ENCODE results near the gene TRANK1. TPM values are rescaled to one million over a fixed set of nuclear protein-coding genes. Genes with fewer than 3 reads are reported as not detected.

TRANK1 gene
- polyA plus RNA-seq, 1 donor from 2014 or later, result 11.6 TPM

DNA sequence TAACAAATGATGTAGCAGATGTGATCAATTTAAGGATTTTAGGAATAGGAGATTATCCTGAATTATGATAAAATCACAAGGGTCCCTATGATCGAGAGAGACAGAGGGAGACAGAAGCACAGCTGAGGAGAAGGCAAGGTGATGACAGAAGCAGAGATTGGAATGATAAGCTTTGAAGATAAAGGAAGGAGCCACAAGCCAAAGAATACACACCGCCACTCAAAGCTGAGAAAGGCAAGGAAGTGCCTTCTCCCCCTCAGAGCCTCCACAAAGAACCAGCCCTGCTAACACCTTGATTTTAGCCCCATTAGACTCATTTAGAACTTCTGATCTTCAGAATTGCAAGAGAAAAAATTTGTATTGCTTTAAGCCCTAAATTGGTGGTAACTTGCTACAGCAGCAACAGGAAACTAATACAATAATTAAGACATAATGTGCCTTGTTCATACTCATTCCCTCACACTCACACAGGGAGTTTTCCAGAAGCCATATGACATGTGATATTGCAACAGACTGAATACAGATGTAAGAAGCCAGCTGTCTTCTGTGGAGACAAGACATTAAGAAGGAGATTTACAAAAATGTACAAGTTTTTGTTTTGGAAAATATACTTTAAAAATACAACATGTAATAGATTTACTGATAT, 38.2 kb downstream of the TRANK1 start:
- no peaks in the 10 kb centered on the region for H3K36me3 ChIP-seq (ENCODE audit: insufficient read depth, low read length)
- no peaks in the 10 kb centered on the region for H3K9me3 ChIP-seq (ENCODE audit: low read length)
- H3K27ac ChIP-seq (ENCODE audit: low read length), result no peak overlapping the region
- no peaks in the 10 kb centered on the region for H3K27me3 ChIP-seq (ENCODE audit: insufficient read depth, low read depth, low read length)
- H3K4me3 ChIP-seq (ENCODE audit: low read length), result no peak overlapping the region
- H2AFZ ChIP-seq (ENCODE audit: low read depth, low read length), result no peak overlapping the region
- H3K79me2 ChIP-seq (replicated peaks; ENCODE audit: insufficient read depth, low read length), result no peaks in the 10 kb centered on the region
- H3K9ac ChIP-seq (ENCODE audit: low read length), result no peak overlapping the region
- no peak overlapping the region for H3K4me2 ChIP-seq (ENCODE audit: low read length)
- H3K9me2 ChIP-seq (ENCODE audit: insufficient read depth, low read length), result no peaks in the 10 kb centered on the region
- no peaks in the 10 kb centered on the region for H3F3A ChIP-seq (ENCODE audit: insufficient read depth, low read length, poor library complexity, severe bottlenecking)
- H4K20me1 ChIP-seq (ENCODE audit: insufficient read depth), result no peaks in the 10 kb centered on the region
- TF ChIP-seq RAD21 (conservative IDR thresholded peaks at IDR 0.05) (no peak), EZH2 (IDR thresholded peaks at IDR 0.05; ENCODE audit: borderline replicate concordance, insufficient read depth, low read length, poor library complexity, severe bottlenecking) (no peak), POLR2AphosphoS5 (IDR thresholded peaks at IDR 0.05) (no peak), EP300 (conservative IDR thresholded peaks at IDR 0.05; ENCODE audit: poor library complexity, severe bottlenecking) (no peak), MXI1 (conservative IDR thresholded peaks at IDR 0.05; ENCODE audit: poor library complexity, severe bottlenecking) (no peak), TAF1 (IDR thresholded peaks at IDR 0.05; ENCODE audit: low read depth) (no peak)
- TF ChIP-seq, protein P1, sequence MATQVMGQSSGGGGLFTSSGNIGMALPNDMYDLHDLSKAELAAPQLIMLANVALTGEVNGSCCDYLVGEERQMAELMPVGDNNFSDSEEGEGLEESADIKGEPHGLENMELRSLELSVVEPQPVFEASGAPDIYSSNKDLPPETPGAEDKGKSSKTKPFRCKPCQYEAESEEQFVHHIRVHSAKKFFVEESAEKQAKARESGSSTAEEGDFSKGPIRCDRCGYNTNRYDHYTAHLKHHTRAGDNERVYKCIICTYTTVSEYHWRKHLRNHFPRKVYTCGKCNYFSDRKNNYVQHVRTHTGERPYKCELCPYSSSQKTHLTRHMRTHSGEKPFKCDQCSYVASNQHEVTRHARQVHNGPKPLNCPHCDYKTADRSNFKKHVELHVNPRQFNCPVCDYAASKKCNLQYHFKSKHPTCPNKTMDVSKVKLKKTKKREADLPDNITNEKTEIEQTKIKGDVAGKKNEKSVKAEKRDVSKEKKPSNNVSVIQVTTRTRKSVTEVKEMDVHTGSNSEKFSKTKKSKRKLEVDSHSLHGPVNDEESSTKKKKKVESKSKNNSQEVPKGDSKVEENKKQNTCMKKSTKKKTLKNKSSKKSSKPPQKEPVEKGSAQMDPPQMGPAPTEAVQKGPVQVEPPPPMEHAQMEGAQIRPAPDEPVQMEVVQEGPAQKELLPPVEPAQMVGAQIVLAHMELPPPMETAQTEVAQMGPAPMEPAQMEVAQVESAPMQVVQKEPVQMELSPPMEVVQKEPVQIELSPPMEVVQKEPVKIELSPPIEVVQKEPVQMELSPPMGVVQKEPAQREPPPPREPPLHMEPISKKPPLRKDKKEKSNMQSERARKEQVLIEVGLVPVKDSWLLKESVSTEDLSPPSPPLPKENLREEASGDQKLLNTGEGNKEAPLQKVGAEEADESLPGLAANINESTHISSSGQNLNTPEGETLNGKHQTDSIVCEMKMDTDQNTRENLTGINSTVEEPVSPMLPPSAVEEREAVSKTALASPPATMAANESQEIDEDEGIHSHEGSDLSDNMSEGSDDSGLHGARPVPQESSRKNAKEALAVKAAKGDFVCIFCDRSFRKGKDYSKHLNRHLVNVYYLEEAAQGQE (IDR thresholded peaks at IDR 0.05; ENCODE audit: borderline replicate concordance), result no peak
- TF ChIP-seq, protein P2, sequence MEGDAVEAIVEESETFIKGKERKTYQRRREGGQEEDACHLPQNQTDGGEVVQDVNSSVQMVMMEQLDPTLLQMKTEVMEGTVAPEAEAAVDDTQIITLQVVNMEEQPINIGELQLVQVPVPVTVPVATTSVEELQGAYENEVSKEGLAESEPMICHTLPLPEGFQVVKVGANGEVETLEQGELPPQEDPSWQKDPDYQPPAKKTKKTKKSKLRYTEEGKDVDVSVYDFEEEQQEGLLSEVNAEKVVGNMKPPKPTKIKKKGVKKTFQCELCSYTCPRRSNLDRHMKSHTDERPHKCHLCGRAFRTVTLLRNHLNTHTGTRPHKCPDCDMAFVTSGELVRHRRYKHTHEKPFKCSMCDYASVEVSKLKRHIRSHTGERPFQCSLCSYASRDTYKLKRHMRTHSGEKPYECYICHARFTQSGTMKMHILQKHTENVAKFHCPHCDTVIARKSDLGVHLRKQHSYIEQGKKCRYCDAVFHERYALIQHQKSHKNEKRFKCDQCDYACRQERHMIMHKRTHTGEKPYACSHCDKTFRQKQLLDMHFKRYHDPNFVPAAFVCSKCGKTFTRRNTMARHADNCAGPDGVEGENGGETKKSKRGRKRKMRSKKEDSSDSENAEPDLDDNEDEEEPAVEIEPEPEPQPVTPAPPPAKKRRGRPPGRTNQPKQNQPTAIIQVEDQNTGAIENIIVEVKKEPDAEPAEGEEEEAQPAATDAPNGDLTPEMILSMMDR (IDR thresholded peaks at IDR 0.05; ENCODE audit: poor library complexity, severe bottlenecking), result no peak

DNA sequence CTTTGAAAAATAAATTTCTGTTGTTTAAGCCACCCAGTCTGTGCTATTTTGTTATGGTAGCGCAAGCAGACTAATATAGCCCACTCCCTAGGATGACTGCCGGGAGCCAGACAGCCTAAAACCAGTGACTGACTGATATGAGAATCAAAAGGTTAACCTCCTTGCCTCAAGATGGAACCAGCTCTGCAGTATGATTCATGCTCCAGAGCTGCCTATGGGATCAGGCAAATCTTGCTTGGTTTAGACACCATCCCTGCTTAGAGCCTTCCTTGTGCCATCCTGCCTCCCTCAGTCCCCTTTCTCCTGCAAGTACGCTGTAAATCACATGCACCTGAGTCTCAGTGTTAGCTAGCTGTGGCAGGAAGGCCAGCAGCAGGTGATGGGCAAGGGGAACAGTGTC, 39.3 kb downstream of the TRANK1 start:
- H3K4me2 ChIP-seq (ENCODE audit: low read length), result no peak overlapping the region
- H3K27ac ChIP-seq (ENCODE audit: low read length), result no peak overlapping the region
- no peak overlapping the region for H3K4me3 ChIP-seq (ENCODE audit: low read length)
- H3K9ac ChIP-seq (ENCODE audit: low read length), result no peak overlapping the region
- no peak for TF ChIP-seq RAD21 (conservative IDR thresholded peaks at IDR 0.05)
- TF ChIP-seq POLR2AphosphoS5 (IDR thresholded peaks at IDR 0.05), result no peak
- TF ChIP-seq, protein P1 (IDR thresholded peaks at IDR 0.05; ENCODE audit: borderline replicate concordance), result no peak
- no peak for TF ChIP-seq TAF1 (IDR thresholded peaks at IDR 0.05; ENCODE audit: low read depth)
- TF ChIP-seq, protein P2 (IDR thresholded peaks at IDR 0.05; ENCODE audit: poor library complexity, severe bottlenecking), result no peak
- TF ChIP-seq EP300 (conservative IDR thresholded peaks at IDR 0.05; ENCODE audit: poor library complexity, severe bottlenecking), result no peak
- no peak for TF ChIP-seq EZH2 (IDR thresholded peaks at IDR 0.05; ENCODE audit: borderline replicate concordance, insufficient read depth, low read length, poor library complexity, severe bottlenecking)
- no peak for TF ChIP-seq MXI1 (conservative IDR thresholded peaks at IDR 0.05; ENCODE audit: poor library complexity, severe bottlenecking)
- TF ChIP-seq SMC3 (conservative IDR thresholded peaks at IDR 0.05; ENCODE audit: poor library complexity), result no peak
- H3K27me3 ChIP-seq (ENCODE audit: insufficient read depth, low read depth, low read length), result no peaks in the 10 kb centered on the region
- H3K36me3 ChIP-seq (ENCODE audit: insufficient read depth, low read length), result no peaks in the 10 kb centered on the region
- H3K9me3 ChIP-seq (ENCODE audit: low read length), result no peaks in the 10 kb centered on the region
- H3K79me2 ChIP-seq (replicated peaks; ENCODE audit: insufficient read depth, low read length), result no peaks in the 10 kb centered on the region
- no peak overlapping the region for H2AFZ ChIP-seq (ENCODE audit: low read depth, low read length)
- H4K20me1 ChIP-seq (ENCODE audit: insufficient read depth), result no peaks in the 10 kb centered on the region
- no peaks in the 10 kb centered on the region for H3K9me2 ChIP-seq (ENCODE audit: insufficient read depth, low read length)
- no peaks in the 10 kb centered on the region for H3F3A ChIP-seq (ENCODE audit: insufficient read depth, low read length, poor library complexity, severe bottlenecking)
